Suppressor macrophage treated with lipopolysaccharide for 4 hours (primary cell): ENCODE results near the gene MUCL3.
A peak's percentile ranks its signal among the peaks of the same experiment; 100 is the strongest.
"Not testable (repeated sequence)": the region's sequence is repeated elsewhere in the genome, so short reads cannot be mapped to it uniquely, and the experiment has no call there.

Experiments
- DNase-seq: peaks from one replicate; pipeline ENCODE4 v3.0.0-alpha.2; 2020

MUCL3 gene

DNA sequence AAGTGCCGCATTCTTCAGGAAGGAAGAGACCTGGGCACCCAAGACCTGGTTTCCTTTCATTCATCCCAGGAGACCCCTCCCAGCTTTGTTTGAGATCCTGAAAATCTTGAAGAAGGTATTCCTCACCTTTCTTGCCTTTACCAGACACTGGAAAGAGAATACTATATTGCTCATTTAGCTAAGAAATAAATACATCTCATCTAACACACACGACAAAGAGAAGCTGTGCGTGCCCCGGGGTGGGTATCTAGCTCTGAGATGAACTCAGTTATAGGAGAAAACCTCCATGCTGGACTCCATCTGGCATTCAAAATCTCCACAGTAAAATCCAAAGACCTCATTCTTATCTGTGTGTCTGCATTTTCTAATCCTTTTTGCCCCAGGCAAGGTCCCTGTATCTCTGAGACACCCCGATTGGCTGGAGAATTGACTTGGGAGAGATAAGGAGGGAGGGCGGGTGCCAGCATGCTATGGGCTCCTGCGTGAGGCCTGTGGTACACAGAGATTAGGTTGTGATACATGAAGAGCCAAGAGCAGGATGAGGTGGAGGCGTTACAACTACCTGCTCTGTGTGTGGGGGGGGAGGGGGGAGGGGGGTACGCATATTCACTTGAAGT lies 47.5 kb downstream of the MUCL3 start:
- DNase-seq, result no peak

DNA sequence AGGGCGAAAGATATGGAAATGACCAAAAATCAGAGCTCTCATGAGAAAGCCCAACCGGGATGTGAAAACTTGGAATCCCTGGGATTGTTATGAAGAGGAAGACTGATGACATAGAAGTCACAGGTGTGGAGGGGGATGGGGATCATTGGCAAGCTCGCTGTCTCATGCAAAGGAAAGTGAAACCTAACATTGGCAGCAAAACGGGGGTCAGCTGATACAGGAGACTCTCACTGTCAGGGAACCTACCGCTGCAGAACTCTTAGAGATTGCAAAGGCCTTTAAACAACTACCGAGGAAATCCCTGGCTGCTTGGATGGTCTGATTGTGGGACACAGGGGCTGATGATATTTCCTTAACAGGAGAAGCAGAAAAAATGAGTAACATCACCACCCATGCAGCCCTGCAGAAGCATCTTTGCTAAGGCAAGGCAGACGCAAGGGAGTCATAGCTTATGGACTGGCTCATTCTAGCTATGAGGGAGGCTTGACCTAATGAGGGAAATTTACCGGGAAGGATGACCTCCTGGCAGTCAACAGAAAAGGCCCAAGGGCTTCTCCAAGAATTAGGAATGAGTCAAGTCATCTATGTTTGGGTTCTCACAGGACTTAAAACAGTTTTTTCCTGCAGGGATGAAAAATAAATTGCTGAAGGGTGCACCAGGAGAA lies 49.8 kb downstream of the MUCL3 start:
- DNase-seq, result no peak

DNA sequence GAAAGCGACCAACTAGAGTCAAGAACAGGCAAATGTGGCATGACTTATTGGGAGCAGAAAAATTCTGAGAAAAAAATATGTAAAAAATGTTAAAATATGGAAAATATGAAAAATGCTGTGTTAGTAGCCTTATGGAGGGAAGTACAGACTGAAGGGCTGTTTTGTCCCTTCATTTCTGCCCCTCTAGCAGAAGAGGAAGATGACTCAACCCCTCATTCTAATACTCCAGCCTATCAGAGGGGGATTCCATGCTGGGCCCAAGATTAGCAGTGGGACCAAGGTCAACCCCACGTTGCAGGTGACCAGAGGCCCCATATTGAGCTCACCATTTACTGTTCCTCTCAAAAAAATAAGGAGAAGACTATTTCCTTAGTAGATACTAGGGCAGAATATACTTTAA lies 51.1 kb downstream of the MUCL3 start:
- DNase-seq, result peak; percentile 22

DNA sequence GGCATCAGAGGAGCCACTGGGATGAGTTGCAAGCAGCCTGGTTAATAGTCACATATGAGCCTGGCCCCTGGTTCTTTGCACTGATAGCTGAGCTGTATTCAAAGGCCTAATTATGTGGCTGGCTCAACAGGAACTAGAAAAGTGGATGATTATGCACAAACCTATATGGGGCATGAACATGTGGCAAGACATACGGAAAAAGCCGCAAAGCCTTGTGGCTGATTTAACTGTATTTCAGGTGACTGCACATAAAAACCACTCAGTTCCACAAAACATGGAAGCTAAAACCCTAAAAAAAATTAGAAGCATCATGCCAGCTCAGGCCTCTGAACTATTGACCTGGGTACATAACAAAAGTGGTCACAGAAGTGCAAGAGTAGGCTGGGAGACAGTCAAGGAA lies 56.5 kb downstream of the MUCL3 start:
- no peak for DNase-seq

- no peak for DNase-seq
These were observed 58.0 kb downstream of the MUCL3 start for GRCh38 chr6:30998785-30999184.

GRCh38 chr6:31000067-31000860 lies 59.5 kb downstream of the MUCL3 start:
- DNase-seq, result not testable (repeated sequence)

GRCh38 chr6:31001281-31001888 lies 60.6 kb downstream of the MUCL3 start:
- no peak for DNase-seq

DNA sequence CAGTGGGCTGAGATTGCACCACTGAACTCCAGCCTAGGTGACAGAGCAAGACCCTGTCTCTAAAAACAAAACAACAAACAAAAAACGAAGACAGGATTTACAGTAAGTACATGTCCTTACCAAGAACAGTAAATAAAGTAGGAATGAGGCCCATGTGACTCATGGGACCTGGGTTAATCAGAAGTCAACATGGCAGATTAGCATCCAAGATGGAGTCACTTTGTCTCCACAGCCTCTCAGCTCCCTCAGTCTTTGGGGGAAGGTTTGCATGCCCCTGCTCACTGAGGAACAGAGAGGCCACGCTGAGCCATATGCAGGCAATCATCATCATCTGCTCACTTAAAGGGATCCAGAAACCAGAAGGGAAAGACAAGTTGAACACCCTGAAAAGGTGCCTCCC lies 61.7 kb downstream of the MUCL3 start:
- no peak for DNase-seq
